Stimulated activated CD8-positive, alpha-beta memory T cell treated with anti-CD3 and anti-CD28 coated beads, Interleukin-15, amount 100 ng/mL, for 24 hours (primary cell): ENCODE results near the gene BSN.

Source experiments
- DNase-seq: peaks from one replicate; pipeline ENCODE4 v3.0.0-alpha.2; 2020; ENCODE audit warnings: low read depth

BSN gene

GRCh38 chr3:49656541-49657112 is 102.3 kb downstream of the BSN start:
- DNase-seq = no peak

DNA sequence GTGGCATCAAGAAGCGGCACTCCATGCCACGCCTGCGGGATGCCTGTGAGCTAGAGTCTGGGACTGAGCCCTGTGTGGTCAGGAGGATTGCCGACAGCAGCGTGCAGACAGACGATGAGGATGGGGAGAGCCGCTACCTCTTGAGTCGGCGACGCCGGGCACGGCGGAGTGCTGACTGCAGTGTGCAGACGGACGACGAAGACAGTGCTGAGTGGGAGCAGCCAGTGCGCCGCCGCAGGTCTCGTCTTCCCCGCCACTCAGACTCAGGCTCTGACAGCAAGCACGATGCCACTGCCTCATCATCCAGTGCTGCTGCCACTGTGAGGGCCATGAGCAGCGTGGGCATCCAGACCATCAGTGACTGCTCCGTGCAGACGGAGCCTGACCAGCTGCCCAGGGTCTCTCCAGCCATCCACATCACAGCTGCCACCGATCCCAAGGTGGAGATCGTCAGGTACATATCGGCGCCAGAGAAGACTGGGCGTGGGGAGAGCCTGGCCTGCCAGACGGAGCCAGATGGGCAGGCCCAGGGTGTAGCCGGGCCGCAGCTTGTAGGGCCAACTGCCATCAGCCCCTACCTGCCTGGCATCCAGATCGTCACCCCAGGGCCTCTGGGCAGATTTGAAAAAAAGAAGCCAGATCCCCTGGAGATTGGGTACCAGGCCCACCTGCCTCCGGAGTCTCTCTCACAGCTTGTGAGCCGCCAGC is 103.1 kb downstream of the BSN start:
- DNase-seq = no peak

DNA sequence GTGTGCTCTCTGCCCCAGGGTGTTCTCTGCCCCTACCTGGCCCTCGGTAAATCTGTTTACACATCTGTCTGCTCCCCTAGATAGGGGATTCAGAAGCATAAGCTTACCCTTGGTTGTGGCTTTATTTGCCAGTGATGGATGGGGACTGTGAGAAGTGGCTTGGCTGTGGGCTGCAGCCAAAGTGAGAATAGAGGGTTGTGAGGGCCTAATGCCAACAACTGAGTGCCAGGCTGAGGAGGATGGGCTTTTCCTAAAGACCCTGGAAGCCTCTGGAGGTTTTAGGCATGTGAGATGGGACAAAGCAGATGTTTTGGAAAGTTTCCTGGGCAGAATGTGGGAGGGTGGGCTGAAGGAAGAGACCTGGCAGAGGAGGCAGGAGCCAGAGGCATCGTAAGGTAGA is 104.4 kb downstream of the BSN start:
- no peak for DNase-seq

- no peak for DNase-seq
Observed at GRCh38 chr3:49659756-49660155, 105.5 kb downstream of the BSN start.

DNA sequence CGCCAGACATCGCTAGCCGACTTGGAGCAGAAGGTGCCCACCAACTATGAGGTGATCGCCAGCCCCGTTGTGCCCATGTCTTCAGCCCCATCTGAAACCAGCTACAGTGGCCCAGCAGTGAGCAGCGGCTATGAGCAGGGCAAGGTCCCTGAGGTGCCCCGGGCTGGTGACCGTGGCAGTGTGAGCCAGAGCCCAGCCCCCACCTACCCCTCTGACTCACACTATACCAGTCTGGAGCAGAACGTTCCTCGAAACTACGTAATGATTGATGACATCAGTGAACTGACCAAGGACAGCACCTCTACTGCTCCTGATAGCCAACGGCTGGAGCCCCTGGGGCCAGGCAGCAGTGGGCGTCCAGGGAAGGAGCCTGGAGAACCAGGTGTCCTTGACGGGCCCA is 107.0 kb downstream of the BSN start:
- no peak for DNase-seq

DNA sequence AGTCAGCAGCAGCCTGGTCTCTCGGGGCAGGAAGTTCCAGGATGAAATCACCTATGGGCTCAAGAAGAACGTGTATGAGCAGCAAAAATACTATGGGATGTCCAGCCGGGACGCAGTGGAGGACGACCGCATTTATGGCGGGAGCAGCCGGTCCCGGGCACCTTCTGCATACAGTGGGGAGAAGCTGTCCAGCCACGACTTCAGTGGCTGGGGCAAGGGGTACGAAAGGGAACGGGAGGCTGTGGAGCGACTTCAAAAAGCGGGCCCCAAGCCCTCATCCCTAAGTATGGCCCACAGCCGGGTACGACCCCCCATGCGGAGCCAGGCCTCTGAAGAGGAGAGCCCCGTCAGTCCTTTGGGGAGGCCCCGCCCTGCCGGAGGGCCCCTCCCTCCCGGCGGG is 107.7 kb downstream of the BSN start:
- DNase-seq = no peak

DNA sequence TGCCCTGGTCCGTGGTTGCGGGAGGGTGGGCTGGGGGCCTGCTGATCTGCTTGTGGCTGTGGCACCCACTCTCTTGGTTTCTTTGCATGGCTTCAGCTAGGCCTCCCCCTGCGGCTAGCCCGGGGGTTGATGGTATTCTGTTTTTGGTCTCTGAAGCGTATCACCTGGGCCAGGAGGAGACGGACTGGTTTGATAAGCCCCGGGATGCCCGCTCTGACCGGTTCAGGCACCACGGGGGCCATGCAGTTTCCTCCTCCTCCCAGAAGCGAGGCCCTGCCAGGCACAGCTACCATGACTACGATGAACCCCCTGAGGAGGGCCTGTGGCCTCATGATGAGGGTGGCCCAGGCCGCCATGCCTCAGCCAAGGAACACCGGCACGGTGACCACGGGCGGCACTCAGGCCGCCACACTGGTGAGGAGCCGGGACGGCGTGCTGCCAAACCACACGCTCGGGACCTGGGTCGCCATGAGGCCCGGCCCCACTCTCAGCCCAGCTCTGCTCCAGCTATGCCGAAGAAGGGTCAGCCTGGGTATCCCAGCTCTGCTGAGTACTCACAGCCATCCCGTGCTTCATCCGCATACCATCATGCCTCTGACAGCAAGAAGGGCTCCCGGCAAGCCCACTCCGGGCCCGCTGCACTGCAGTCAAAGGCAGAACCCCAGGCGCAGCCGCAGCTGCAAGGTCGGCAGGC is 108.6 kb downstream of the BSN start:
- DNase-seq = no peak

DNA sequence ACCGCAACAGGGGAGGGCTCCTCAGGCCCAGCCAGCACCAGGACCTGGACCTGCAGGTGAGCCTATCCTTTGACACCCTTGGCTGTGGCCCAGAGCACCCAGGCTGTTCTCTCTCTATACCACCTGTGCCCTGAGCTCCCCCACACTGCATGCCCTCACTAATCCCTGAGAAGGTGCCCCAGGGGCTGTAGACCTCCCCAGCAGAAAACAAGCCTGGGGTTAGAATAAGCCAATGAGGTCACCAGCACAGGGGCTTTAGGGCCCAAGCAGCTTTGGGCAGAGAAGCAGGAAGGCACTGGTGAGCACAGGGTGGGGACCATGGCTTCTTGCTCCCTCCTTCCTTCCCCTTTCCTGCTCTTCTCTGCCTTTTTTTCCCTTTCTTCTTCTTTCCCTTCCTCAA is 109.6 kb downstream of the BSN start:
- no peak for DNase-seq

DNA sequence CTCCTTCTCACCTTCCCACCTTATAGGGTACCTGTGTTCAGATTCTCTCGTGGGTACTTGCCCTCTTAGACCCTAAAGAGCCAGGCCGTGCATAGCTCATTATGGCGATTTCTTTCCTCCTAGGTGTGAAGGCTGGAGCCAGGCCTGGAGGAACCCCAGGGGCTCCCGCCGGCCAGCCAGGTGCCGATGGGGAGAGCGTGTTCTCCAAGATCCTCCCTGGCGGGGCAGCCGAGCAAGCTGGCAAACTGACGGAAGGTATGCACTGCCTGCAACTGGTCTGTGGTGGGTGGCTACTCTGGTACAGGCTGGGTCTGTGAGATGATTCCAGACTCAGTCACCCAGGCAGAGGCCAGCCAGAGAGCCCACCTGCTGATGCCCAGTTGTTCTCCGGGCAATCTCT is 110.0 kb downstream of the BSN start:
- DNase-seq = no peak

DNA sequence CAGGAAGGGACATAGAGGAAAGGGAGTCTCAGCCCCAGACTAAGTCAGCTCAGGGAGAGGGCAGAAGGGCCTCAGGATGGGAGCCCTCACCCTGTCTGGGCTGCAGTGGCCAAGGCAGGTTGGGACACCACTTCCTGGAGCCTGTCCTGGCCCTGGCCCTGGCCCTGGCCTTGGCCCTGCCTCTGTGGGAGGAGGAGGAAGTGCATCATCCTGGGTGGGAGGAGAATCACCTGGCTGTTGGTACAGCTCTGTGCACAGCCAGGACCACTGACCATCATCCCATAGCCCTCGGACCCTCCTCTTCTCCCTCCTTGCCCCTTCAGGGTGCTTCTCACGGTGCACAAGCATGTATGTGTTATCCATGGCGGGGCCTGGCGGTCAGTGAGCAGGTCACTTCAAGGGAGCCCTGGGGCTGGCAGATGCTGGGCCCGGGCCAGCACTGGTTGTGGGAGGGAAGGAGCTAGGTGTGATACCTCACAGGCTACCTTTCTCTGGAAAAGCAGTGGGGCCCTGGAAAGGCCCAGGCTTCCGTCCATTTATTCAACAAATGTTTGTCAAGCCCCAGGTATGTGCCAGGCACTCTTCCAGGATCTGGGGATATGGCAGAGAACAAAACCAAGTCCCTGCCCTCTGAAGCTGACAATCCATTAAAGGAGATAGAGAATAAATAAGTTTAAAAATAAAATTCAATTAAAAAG is 111.7 kb downstream of the BSN start:
- DNase-seq = no peak

- DNase-seq = no peak
Observed at GRCh38 chr3:49666592-49666991, 112.3 kb downstream of the BSN start.

DNA sequence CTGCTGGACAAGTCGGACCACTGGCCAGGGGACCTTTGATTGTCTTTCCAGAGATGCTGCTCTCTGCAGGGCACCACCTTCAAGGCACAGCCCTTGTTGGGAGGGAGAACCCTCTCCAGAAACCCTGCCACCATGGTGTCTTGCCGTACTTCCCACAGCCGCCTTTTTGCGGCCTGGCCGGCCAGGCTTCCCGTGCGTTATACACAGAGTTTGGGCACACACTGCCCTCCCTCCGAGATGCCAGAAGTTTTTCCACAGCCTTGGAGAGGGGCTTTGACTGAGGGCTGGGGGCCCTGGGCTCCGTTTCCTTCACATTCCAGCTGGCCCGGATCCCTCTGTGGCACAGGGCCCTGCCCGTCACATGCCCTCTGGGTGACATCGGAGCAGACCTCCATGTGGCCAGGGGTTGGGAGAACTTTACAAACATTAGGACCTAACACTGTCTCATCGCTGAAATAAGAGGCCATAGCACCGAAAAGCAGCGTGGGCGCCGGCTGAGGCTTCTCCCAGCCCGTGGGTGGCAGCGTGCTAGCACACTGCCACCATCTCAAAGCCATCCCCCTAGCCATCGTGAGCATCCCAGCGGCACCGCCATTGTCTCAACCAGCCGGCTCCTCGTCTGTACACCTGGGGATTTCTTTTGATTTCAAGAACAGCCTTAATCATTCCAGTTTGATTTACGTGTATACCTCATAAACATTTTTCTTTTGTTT is 113.6 kb downstream of the BSN start:
- no peak for DNase-seq

GRCh38 chr3:49668414-49668797 is 114.1 kb downstream of the BSN start:
- DNase-seq = no peak

GRCh38 chr3:49668861-49669260 is 114.6 kb downstream of the BSN start:
- DNase-seq = no peak

DNA sequence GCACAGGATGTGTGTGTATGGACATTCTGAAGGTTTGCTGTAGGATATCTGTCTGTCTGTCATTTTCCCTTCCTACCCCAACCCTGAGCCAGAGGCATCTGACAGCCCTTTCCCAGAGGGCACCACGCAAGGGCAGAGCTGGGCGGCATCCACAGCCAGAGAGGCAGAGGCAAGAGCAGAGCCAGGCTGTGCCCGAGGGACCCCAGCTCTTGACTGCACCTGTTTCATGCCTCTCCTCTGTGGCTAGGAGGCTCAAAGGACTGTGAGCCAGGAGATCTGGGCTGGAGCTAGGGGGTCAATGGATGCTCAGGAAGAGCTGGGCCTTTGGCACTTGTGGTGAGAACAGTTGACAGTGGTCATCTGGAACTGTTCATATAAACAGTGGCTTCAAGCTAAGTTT is 115.1 kb downstream of the BSN start:
- DNase-seq = no peak

DNA sequence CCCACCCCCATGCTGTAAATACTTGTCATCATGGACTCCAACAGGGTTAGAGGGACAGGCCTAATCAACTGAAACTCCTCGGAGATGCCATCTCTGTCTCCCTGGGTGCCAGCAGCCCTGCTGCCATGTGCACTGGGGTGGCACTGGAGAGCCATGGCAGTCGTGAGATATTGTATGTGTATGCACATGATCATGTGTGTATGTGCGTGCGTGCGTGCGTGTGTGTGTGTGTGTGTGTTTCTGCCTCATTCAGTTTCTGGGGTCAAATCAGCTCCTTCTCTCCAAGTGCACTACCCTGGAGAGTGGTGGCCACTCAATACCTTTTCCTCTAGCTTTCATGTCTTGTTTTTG is 116.6 kb downstream of the BSN start:
- DNase-seq = no peak

DNA sequence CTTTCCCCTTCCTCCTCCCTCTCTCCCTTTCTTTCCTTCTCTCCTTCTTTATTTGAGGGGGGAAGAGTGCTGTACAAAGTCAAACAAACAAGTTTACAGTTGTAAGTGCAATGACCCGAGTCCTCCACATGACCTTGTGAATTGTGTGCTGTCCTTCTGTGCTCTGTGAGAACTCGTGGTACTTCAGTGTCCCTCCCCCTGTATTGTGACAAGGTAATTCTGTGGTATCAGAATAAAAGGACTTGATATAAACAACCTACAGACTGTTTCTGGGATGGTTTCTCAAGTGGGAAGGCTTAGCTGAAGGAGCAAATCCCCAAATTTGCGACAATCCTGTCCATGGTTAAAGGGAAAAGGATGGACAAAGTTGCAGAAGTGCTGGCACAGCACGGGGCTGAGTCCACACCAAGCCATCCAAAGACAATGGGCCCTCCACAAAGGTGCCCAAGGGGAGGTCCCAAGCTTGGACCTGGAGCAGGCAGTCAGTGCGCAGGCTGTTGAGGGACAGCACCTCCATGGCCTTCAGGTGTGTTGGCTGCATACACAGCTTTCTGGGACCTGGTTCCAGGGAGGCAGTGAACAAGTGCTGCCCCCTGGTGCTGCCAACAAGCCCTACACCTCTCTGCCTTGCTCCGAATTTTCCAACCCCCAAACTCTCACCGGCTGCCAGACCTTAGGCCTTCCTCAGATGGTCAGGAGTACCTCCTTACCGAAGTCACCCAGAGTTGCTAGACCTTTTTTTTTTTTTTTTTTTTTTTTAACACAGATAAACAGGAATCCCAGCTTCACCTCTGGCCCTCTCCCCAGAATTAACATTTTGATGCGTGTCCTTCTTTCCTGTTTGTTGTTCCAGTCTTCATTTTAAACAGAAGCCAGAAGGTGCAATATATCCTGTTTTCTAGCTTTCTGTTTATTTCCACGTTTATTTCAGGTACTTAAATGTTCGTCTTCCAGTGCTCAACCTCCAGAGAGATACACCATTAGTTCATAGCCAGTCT is 117.3 kb downstream of the BSN start:
- DNase-seq = peak; percentile 39

DNA sequence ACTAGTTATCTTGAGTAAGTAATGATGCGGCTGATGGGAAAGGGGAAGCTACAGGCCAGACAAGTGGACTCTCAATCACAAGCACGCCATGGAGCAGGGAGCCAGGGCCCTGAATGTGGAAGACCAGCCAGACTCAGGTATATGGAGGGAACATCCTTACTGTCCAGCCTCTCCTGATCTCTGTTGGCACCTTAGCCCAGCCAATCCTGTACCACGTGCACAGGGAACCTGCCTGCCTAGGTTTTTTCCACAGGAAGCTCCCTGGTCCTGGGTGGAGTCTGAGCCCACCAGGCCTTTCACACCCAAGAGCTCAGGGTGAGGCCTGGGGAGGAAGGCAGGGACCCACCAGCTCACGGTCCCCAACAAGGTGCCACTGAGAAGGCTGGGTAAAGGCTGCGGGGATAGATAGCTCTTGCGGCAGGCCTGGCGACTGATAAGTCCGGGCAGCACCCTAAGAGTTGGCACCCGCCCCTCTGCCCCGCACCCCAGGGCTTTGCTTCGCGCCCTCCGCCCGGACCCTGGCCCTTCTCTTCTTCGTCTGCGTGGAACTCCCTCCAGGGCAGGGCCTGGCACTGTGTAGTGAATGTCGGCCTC is 118.9 kb downstream of the BSN start:
- DNase-seq = peak; percentile 21

- peak; percentile 92 for DNase-seq
Observed at GRCh38 chr3:49673715-49674496, 119.6 kb downstream of the BSN start, which contains the start of gene APEH. APEH (plus strand) TSS chr3:49674351; CDS start chr3:49674402, 51 bp downstream.

DNA sequence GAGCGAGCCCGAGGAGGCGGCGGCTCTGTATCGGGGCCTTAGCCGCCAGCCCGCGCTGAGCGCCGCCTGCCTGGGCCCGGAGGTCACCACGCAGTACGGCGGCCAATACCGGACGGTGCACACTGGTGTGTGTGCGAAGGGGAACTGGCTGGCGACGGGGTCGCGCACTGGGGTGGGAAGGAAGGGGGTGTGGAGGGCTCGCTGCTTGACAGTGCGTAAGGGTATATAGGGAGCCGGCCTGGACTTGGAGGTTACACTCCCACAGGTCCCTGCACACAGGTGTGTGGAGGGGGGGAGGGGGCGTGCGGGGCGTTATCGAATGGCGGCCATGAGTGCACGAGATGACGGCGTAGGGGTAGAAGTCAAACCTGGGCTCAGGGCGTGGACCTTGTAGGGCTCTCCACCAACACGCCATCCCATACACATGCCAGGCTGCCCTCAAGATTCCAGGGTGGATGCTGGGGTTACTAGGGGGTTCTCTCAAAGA is 120.3 kb downstream of the BSN start:
- peak; percentile 23 for DNase-seq
